SK-N-SH (cell line): Measurements from ENCODE around the gene TET2.

Experiments used
- FOXM1 ChIP-seq: IDR thresholded peaks from 2 replicates; pipeline ENCODE4 v1.4.0; 2012; ENCODE audit warnings: low read depth, mild to moderate bottlenecking
- REST ChIP-seq: IDR thresholded peaks from 2 replicates; pipeline ENCODE4 v1.6.1; 2012; ENCODE audit warnings: mild to moderate bottlenecking, low read depth, low read length, moderate library complexity

- no peak for TF ChIP-seq REST
- TF ChIP-seq FOXM1 = no peak
Measured at GRCh38 chr4:105210916-105211315, 64.2 kb downstream of the TET2 start.
